Stimulated activated CD4-positive, alpha-beta T cell treated with anti-CD3 and anti-CD28 coated beads, Interleukin-12 subunit alpha, Interleukin-12 subunit beta, amount 100 ng/mL, for 48 hours (primary cell): ENCODE data around the gene TINAGL1.

Experiments
- DNase-seq, 3 donors: peaks; one replicate each; pipeline ENCODE4 v3.0.0-alpha.2; 2020; ENCODE audit warnings: low read depth in 2 of 3, low spot score in 1 of 3

Gene TINAGL1

GRCh38 chr1:31600641-31601040 is 24.3 kb downstream of the TINAGL1 start:
- DNase-seq, result no peak

DNA sequence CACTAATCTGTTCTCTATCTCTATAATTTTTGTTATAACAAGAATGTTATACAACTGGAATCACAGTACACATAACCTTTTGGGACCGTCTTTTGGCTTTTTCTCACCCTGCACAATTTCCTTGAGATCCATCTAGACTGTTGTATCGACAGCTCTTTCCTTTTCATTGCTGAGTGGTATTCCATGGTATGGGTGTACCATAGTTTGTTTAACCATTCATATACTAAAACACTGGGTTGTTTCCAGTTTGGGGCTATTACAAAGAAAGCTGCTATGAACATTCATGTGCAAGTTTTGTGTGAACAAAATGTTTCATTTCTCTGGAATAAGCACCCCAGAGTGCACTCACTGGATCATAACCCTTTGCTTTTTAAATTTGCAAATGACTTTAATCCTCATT is 25.8 kb downstream of the TINAGL1 start:
- no peak for DNase-seq

- peak; percentile 14 to 23 (median 23) for DNase-seq
These were observed 29.7 kb downstream of the TINAGL1 start for GRCh38 chr1:31605908-31606427.

DNA sequence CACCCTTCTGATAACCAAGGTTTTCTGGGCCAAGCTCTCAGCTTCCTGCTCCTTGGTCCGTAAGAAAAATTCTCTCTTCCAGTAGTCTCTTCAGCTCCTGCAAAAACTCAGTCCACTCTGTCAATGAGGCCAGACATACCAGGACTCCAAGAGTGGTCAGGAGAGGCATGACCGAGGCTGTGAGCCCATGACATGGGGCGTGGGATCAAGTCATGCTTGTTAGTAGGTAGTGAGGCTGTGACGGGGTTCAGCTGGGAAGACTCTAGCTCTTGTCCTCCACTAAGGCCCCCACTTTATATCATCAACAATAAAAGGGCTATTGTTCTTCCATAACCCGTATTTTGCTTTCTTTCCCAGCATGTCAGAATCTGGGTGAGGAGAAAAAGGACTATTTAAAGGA is 31.0 kb downstream of the TINAGL1 start:
- DNase-seq, result no peak

DNA sequence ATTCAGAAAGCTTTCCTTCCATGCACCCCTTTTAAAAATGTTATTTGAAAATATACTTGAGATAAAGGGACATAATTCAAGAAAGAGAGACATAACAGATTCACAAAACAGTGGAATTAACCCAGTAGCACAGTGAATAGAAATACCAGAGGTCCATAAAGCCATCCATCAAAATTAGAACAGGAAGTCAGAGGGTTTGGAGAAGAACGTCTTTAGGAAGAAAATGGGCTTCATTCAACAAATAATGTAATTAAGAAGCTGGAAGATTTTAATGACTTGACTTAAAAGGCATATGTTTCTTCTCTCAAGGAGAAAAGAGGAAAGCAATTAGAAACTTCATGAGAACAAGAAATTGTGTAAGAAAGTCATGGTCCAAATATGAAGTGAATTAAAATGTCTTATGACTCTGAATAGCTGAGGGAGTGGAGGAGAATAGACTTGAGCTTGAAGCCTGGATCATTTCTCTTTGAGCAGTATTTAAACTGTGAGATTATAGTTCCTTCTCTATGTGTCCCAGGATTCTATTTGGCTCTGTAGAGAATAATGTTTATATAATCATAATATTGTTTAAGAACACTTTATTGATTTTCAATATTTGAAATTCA is 33.3 kb downstream of the TINAGL1 start:
- no peak for DNase-seq

- DNase-seq, result no peak
These were observed 38.2 kb downstream of the TINAGL1 start for GRCh38 chr1:31614414-31615005.

DNA sequence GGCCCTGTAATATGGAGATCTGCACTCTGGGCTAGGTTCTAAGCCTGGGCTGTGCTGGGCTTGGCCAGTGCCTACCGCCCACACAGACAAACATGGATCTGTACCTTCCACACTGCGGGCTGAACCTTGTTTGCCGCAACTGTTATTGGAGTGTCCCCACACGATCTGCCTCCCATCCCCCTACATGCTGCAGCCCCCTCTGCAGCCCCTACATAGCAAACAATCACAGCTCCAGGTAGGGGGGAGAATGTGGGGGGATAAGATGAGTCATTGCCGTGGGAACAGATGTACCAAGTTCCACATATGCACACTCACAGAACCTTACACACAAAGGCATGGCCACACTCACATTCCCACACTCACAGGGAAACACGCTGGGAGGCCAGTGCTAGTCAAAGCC is 39.1 kb downstream of the TINAGL1 start:
- DNase-seq, result no peak

DNA sequence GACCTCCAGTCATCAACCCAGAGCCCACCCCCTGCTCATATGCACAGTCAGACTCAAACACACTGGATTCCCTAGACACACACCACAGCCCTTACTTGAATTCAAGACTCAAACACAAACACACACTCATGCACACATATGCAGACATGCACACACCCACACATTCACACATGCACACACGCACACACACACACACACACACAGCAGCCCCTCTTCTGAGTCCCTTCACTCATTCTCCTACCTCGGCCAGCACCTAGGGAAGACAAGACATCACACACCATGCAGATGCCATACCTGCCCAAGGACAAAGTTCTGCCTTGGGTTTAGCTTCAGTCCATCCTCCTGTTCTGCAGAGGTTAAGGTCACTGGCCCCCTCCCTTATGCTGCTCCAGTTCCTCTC is 39.6 kb downstream of the TINAGL1 start:
- no peak for DNase-seq

DNA sequence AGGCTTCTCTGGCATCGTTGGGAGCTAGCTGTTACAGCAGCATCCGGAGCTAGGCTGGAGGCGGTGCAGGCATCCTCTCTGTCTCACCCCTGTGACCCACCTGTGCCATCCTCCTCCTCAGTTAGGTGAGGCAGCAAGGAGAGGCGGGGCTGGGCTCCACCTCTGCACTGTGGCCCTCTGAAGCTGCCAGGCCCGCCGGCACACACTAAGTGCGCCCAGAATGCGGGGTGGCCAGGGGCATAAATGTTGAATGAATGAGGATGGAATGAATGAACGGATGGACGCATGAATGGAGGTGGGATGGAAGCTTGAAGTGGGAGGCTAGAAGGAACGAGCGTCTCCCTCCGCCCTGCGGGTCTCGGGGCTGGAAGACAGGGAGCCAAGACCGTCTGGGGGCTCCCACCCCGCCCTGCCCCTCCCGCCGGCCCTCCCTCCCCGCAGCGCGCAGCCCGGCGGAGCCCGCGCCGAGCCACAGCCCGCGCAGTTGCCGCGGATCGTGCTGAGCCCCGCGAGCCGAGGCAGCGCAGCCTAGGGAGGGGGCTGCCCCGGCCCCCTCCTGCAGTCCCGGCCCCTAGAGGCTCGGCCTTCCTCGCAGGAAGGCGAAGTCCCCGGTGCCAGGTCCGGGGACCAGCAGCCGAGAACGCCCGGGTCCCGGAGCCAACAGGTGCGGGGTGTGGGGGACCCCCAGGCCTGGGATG is 41.1 kb downstream of the TINAGL1 start, which contains the start of gene HCRTR1:
Gene HCRTR1, plus strand, starts transcription at position 472 of the 698 bp plus-strand sequence. CDS start 1,504 bp downstream, outside the sequence.
- DNase-seq, result no peak

- peak in 2 of 3 donors; percentile 18 to 32 for DNase-seq
These were observed 41.8 kb downstream of the TINAGL1 start for GRCh38 chr1:31617916-31618746.

GRCh38 chr1:31618916-31619846 is 42.9 kb downstream of the TINAGL1 start:
- no peak for DNase-seq

- DNase-seq, result no peak
These were observed 44.5 kb downstream of the TINAGL1 start for GRCh38 chr1:31620631-31621497.

- DNase-seq, result no peak
These were observed 45.1 kb downstream of the TINAGL1 start for GRCh38 chr1:31621498-31621820.

GRCh38 chr1:31621847-31622730 is 45.8 kb downstream of the TINAGL1 start:
- no peak for DNase-seq

GRCh38 chr1:31623365-31623764 is 47.0 kb downstream of the TINAGL1 start:
- DNase-seq, result no peak

- DNase-seq, result no peak
These were observed 48.0 kb downstream of the TINAGL1 start for GRCh38 chr1:31624309-31624708.

DNA sequence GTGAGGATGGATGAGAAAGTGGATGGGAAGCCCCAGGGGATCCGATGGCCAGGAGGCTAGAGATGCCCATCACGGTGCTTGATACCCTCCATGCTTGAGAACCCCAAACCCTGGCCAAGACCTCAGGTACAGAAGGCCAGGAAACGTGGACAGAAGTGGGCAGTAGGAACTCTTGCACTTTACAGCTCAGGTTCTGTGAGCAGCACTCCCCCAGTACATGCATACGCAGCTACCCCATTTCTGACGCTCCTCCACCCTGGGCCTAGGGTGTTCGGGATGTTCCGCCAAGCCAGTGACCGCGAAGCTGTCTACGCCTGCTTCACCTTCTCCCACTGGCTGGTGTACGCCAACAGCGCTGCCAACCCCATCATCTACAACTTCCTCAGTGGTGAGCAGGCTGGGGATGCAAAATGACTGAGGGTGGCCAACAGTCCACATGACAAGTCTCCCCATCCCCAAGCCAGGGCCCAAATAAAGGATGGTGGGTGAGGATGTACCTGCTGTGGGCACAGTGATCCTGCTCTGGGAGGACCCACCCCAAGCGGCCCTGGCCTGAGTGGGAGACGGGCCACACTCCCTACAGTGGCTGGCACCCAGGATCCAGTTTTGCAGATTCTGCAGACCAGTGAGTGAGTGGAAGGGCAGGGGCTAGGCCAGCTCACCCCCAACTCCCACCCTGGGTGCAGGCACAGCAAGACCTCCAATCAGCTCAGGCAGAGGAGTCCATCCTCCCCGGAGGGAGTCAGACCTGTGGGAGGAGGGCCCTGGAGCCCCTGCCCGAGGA is 48.6 kb downstream of the TINAGL1 start:
- no peak for DNase-seq
